Activated naive CD4-positive, alpha-beta T cell treated with anti-CD3 and anti-CD28 coated beads for 36 hours (primary cell): ENCODE results near the gene P2RY4. TPM values are rescaled to one million over a fixed set of nuclear protein-coding genes. Genes with fewer than 3 reads are reported as not detected.
"Not testable (repeated sequence)": the region's sequence is repeated elsewhere in the genome, so short reads cannot be mapped to it uniquely, and the experiment has no call there.

Experiments used
- CTCF ChIA-PET: fragments of 350-600 bp; sonication (Branson Sonifier 250); formaldehyde crosslinking; loops from one replicate; lab custom pipeline; 2021; ENCODE audit warnings: antibody characterized with exemption; lab: Charles Lee
- DNase-seq: peaks from one replicate; pipeline ENCODE4 v3.0.0-alpha.2; 2020
- H3K27ac Mint-ChIP-seq: one replicate; pipeline ENCODE4 v1.8.0; 2021; ENCODE audit warnings: mild to moderate bottlenecking, mixed read lengths
- H3K27me3 Mint-ChIP-seq: one replicate; pipeline ENCODE4 v1.8.0; 2021; ENCODE audit warnings: low read depth, mixed read lengths
- H3K36me3 Mint-ChIP-seq: one replicate; pipeline ENCODE4 v1.8.0; 2021; ENCODE audit warnings: low read depth, mixed read lengths
- H3K4me1 Mint-ChIP-seq: one replicate; pipeline ENCODE4 v1.8.0; 2021; ENCODE audit warnings: low read depth, mixed read lengths
- H3K4me3 Mint-ChIP-seq: one replicate; pipeline ENCODE4 v1.8.0; 2021; ENCODE audit warnings: mild to moderate bottlenecking, moderate library complexity, mixed read lengths
- H3K9me3 Mint-ChIP-seq: one replicate; pipeline ENCODE4 v1.8.0; 2021; ENCODE audit warnings: mixed read lengths
- intact Hi-C: fragments of 100-400 bp; cut with micrococcal nuclease; formaldehyde crosslinking; loops from one replicate; pipeline ENCODE4 v1.15.1; 2023
- total RNA-seq, 2 experiments: library from RNA; stranded (reverse); gene quantifications; one replicate each; pipeline ENCODE4 v1.2.3, GENCODE V29; 2021

P2RY4 gene
- total RNA-seq, 2 experiments from 2014 or later, result 0.22 TPM; not detected in 1

DNA sequence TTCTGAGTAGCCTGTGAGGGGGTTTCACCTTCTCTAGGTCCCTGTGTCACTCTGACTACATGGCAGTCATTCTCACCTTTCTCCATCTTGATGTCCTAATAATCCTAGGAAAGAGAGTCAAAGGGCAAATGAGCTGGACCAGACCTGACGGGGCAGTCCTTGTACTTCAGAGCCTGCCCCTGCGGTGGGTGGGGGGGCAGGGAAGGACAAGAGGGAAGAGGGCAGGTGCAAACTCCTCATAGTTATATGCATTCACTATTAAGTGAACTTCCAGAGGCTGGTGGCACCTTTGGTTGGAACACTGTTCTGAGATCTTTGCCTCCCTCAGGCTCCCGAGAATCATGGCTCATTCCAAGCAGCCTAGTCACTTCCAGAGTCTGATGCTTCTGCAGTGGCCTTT lies 25.6 kb downstream of the P2RY4 start, which contains the start of gene AWAT1:
Gene AWAT1, plus strand, starts transcription at position 301 of the 400 bp plus-strand sequence. Its CDS starts 41 bp downstream, at position 342.
- CTCF ChIA-PET, result no interaction called here
- H3K27ac Mint-ChIP-seq, result no peak within 1 kb of the TSS
- intact Hi-C loops, result no loop called here

DNA sequence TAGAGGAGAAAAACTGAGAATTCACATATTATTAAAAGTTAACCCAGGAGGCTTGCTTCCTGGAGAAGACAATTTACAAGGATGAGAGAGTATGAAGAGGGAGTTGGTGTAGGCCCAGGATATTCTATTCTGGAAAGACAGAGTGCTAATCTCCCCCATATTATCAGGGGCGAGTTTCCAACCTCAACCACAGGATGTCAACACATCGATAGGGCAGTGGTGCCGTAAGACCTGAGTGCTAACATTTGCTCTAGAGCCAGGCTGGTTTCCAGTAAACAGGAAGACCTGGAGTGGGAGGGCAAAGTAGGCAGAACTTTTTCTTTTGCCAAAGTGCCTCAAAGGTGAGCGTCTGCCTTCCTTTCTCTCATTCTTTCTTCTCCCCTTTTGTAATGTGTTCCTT lies 28.3 kb downstream of the P2RY4 start:
- Mint-ChIP-seq H3K27ac (no peak overlapping the region), H3K36me3 (no peaks in the 10 kb centered on the region), H3K9me3 (no peaks in the 10 kb centered on the region), H3K27me3 (no peaks in the 10 kb centered on the region), H3K4me1 (peaks cover 5% of the 10 kb centered on the region), H3K4me3 (no peak overlapping the region)
- intact Hi-C loops, result no loop called here
- DNase-seq, result no peak
- CTCF ChIA-PET, result no interaction called here

More for the DNA sequence above, 25.6 kb downstream of the P2RY4 start, which contains the start of gene AWAT1:
- H3K4me1 Mint-ChIP-seq, result peaks cover 14% of the 10 kb centered on the region
- no peaks in the 10 kb centered on the region for H3K36me3 Mint-ChIP-seq
- no peaks in the 10 kb centered on the region for H3K27me3 Mint-ChIP-seq
- DNase-seq, result no peak
- H3K9me3 Mint-ChIP-seq, result no peaks in the 10 kb centered on the region
- no peak within 1 kb of the TSS for H3K4me3 Mint-ChIP-seq

DNA sequence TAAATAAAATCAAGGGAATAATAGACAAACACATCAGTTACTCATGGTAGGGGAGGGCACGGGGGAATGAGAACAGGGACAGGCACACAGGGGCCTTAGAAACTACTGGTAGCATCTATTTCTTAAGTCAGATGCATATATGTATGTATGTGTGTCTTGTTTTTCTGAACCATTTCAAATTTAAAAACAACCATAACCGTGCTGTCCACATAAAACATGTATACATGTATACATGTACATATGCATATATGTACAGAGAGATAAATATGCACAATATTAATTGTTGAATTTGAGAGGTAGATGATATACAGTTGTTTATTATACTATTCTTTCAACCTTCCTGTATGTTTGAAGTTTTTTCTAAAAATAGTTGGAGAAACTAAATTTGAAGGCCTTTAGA lies 33.3 kb downstream of the P2RY4 start:
- no peaks in the 10 kb centered on the region for H3K4me1 Mint-ChIP-seq
- no peaks in the 10 kb centered on the region for H3K27me3 Mint-ChIP-seq
- no peaks in the 10 kb centered on the region for H3K36me3 Mint-ChIP-seq
- intact Hi-C loops, result no loop called here
- no peak for DNase-seq
- no peak overlapping the region for H3K27ac Mint-ChIP-seq
- H3K4me3 Mint-ChIP-seq, result no peak overlapping the region
- CTCF ChIA-PET, result no interaction called here
- H3K9me3 Mint-ChIP-seq, result no peaks in the 10 kb centered on the region

DNA sequence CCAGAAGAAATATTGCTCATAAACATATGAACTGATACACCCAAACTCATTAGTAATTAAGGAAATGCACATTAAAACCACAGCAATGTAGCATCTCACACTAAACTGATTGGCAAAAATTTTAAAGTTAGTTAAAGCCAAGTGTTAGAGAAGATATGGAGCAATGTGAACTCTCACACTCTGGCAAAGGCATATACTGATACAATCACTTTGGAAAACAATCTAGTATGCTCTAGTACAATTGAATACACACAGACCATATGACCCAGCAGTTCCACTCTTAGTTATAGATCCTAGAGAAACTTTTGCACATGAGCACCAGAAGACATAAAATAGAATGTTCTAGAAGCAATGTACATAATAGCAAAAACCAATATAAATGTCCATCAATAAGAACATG lies 34.0 kb downstream of the P2RY4 start:
- intact Hi-C loops, result no loop called here
- Mint-ChIP-seq H3K27ac (no peak overlapping the region), H3K4me1 (no peaks in the 10 kb centered on the region), H3K36me3 (no peaks in the 10 kb centered on the region), H3K9me3 (no peaks in the 10 kb centered on the region), H3K4me3 (no peak overlapping the region), H3K27me3 (no peaks in the 10 kb centered on the region)
- no peak for DNase-seq
- CTCF ChIA-PET, result no interaction called here

DNA sequence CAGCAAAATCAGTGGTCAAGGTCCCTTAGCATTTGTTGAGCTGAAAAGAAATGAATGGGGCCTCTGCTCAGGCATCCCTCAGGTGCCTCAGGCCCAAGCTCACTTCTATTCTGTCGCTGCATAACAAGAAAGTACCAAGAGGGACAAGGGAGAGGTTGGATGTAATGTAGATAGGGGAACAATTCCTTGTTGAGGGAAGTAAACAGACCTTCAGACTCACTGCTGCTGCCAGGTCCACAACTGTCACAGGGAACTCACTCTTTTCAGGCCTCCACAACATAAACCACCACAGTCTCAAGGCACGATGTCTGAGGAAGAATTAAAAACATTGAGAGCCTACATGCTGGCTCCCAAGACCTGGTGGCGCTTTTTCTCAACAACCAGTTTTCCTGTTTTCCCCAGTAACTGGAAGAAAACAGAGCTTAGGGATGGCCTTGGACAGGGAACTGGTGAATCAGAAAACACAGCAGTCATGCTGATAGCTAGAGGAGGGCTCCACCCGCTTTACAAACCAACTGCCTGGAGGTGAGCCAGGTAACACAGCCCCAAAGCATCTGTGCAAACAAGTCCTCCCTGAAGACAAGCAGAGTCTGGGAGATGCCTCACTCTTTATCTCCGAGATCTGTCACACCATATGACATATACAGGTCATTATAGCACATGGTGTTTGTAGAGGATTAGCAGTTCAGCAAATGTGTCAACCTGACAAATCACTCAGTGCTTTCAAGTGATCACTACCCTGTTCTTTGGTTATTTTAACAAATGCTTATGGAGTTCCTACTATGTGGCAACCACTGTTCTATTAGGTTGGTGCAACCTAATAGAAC lies 39.9 kb downstream of the P2RY4 start:
- Mint-ChIP-seq H3K9me3 (no peaks in the 10 kb centered on the region), H3K27me3 (no peaks in the 10 kb centered on the region), H3K27ac (no peak overlapping the region), H3K4me1 (no peaks in the 10 kb centered on the region), H3K4me3 (no peak overlapping the region), H3K36me3 (no peaks in the 10 kb centered on the region)
- intact Hi-C loops, result no loop called here
- CTCF ChIA-PET, result no interaction called here
- no peak for DNase-seq

DNA sequence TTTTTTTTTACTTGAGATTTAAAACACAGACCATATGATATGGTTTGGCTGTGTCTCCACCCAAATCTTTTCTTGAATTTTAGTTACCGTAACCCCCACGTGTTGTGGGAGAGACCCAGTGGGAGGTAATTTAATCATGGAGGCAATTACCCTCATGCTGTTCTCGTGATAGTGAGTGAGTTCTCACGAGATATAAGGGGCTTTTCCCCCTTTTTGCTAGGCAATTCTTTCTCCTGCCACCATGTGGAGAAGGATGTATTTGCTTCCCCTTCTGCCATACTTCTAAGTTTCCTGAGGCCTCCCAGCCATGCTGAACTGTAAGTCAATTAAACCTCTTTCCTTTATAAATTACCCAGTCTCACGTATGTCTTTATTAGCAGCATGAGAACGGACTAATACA lies 50.4 kb downstream of the P2RY4 start:
- H3K9me3 Mint-ChIP-seq, H3K4me3 Mint-ChIP-seq, H3K36me3 Mint-ChIP-seq, H3K27me3 Mint-ChIP-seq, intact Hi-C loops, H3K27ac Mint-ChIP-seq, DNase-seq, H3K4me1 Mint-ChIP-seq: not testable (repeated sequence)
- CTCF ChIA-PET, result interaction anchor here (0.7 kb wide), 1 partner anchor 152 kb away, joined by 3 read pairs; no protein-coding TSS in a partner anchor

DNA sequence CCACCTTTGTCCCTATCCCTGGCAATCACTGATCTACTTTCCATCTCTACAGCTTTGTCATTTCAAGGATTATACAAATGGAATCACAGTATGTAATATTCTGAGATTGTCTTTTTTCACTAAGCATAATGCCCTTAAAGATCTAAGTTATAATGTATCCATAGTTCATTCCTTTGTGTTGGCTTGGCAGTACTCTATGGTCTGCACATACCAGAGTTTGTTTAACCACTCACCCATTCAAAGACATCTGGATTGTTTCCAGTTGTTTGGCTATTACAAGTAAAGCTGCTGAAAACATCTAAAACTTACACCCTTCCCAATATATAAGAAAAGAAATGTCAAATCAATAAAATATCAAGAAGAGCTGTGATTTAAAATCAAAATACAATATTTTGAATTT lies 51.5 kb downstream of the P2RY4 start:
- Mint-ChIP-seq H3K4me3 (no peak overlapping the region), H3K27ac (no peak overlapping the region), H3K36me3 (no peaks in the 10 kb centered on the region), H3K9me3 (no peaks in the 10 kb centered on the region), H3K27me3 (peaks cover 2% of the 10 kb centered on the region), H3K4me1 (no peaks in the 10 kb centered on the region)
- intact Hi-C loops, result no loop called here
- no peak for DNase-seq
- CTCF ChIA-PET, result no interaction called here

Other genes starting within 250 kb of the P2RY4 start
- not detected for gene AWAT2, start 210.3 kb downstream of the P2RY4 start, total RNA-seq
- not detected for gene OTUD6A, start 197.7 kb downstream of the P2RY4 start, total RNA-seq
- gene IGBP1, start 126.8 kb downstream of the P2RY4 start, total RNA-seq, result 10 to 100 TPM; 48.7 to 50.8 TPM
- not detected for gene DGAT2L6, start 82.7 kb downstream of the P2RY4 start, total RNA-seq
- gene AWAT1, start 25.5 kb downstream of the P2RY4 start, total RNA-seq, result not detected
- gene ARR3, start 8.1 kb upstream of the P2RY4 start, total RNA-seq, result not detected
- gene RAB41, start 22.0 kb upstream of the P2RY4 start, total RNA-seq, result not detected
- gene PDZD11, start 29.7 kb upstream of the P2RY4 start, total RNA-seq, result 10 to 100 TPM; 24.5 to 25.9 TPM
- 10 to 100 TPM; 27.1 to 29.6 TPM for gene KIF4A, start 29.9 kb upstream of the P2RY4 start, total RNA-seq
- gene GDPD2, start 163.1 kb upstream of the P2RY4 start, total RNA-seq, result not detected
- gene DLG3, start 184.6 kb upstream of the P2RY4 start, total RNA-seq, result 10 to 100 TPM; 11.0 to 12.9 TPM